Spleen (tissue), 11 donors: ENCODE measurements around the gene MIER3. TPM values are rescaled to one million over a fixed set of nuclear protein-coding genes. Genes with fewer than 3 reads are reported as not detected.

ENCODE experiments used
- DNase-seq: peaks from one replicate; pipeline ENCODE4 v3.0.0-alpha.2; 2020
- H3K27ac ChIP-seq, 8 donors: fragments of 200-600 bp; sonication (generic) in 7 of 8; 1 replicate in 4 of 8; 2 replicates in 4 of 8; pipeline versions ENCODE4 v1.5.0 to v1.8.0; 2016 to 2021; ENCODE audit warnings: inconsistent platforms in 4 of 8, mild to moderate bottlenecking in 4 of 8, moderate library complexity in 1 of 8
- H3K27me3 ChIP-seq, 7 donors: fragments of 200-600 bp; sonication (generic) in 6 of 7; replicated peaks in 1 of 7; 1 replicate in 4 of 7; 2 replicates in 3 of 7; pipeline versions ENCODE4 v1.5.0 to v1.8.0; 2016 to 2021; ENCODE audit warnings: inconsistent platforms in 3 of 7, mild to moderate bottlenecking in 1 of 7
- H3K36me3 ChIP-seq, 6 donors: fragments of 200-600 bp; sonication (generic) in 5 of 6; 1 replicate in 4 of 6; 2 replicates in 2 of 6; pipeline versions ENCODE4 v1.5.0 to v1.8.0; 2016 to 2021; ENCODE audit warnings: inconsistent platforms in 2 of 6
- H3K4me1 ChIP-seq, 6 donors: fragments of 200-600 bp; sonication (generic) in 5 of 6; 1 replicate in 3 of 6; 2 replicates in 3 of 6; pipeline versions ENCODE4 v1.5.0 to v1.8.0; 2016 to 2021; ENCODE audit warnings: inconsistent platforms in 3 of 6
- H3K4me3 ChIP-seq, 8 donors: fragments of 200-600 bp; sonication (generic) in 7 of 8; 1 replicate in 4 of 8; 2 replicates in 4 of 8; pipeline versions ENCODE4 v1.5.0 to v1.8.0; 2016 to 2021; ENCODE audit warnings: inconsistent platforms in 4 of 8, mild to moderate bottlenecking in 4 of 8, moderate library complexity in 2 of 8
- H3K9me3 ChIP-seq, 8 donors: fragments of 200-600 bp; sonication (generic) in 7 of 8; 1 replicate in 4 of 8; 2 replicates in 4 of 8; pipeline versions ENCODE4 v1.5.0 to v1.8.0; 2016 to 2021; ENCODE audit warnings: inconsistent platforms in 4 of 8
- POLR2A ChIP-seq, 3 donors: fragments of 450-650 bp; IDR thresholded peaks; one replicate each; pipeline ENCODE4 v1.5.1; 2017; ENCODE audit warnings: antibody characterized with exemption in 3 of 3, mild to moderate bottlenecking in 1 of 3
- POLR2AphosphoS5 ChIP-seq, 3 donors: sonication (generic); formaldehyde crosslinking; IDR thresholded peaks; one replicate each; pipeline ENCODE4 v1.5.1; 2017; ENCODE audit warnings: antibody characterized with exemption in 3 of 3
- WGBS, 5 donors: extraction: QIAGEN DNeasy Blood & Tissue Kit in 3 of 5; methylation state at CpG; one replicate each; pipeline versions ENCODE4 v1.1.5 to v1.1.7; 2013 to 2018; 5-methylcytosine and 5-hydroxymethylcytosine counted together
- intact Hi-C: fragments of 100-400 bp; cut with DNase I; formaldehyde crosslinking; loops from one replicate; pipeline ENCODE4 v1.15.0; 2023; ENCODE audit warnings: low total_unique reads
- polyA plus RNA-seq, 3 donors: library from polyadenylated mRNA; stranded (reverse); fragments of 200-250 nt; gene quantifications; one replicate each; pipeline ENCODE4 v1.2.1, GENCODE V29; 2013
- total RNA-seq, 7 donors: library from RNA; depleted of rRNA in 3 of 7; stranded (reverse); fragments of >200 nt in 3 of 7; fragmentation: NEBNext Ultra II Directional in 4 of 7; extraction: Animal tissue kit (Norgen Biotek cat#: 25700) in 4 of 7; gene quantifications; one replicate each; pipeline versions ENCODE4 v1.1.0 to v1.2.1, GENCODE V29; 2016 to 2021
- TF ChIP-seq, protein P1 (sequence below), 11 experiments: fragments of 200-600 bp in 7 of 11; fragments of 450-650 bp in 4 of 11; sonication (generic) in 4 of 11; IDR thresholded peaks in 8 of 11; conservative IDR thresholded peaks in 3 of 11; 1 replicate in 7 of 11; 2 replicates in 4 of 11; pipeline versions ENCODE4 v1.4.0 to v1.8.0; 2016 to 2021; ENCODE audit warnings: antibody characterized with exemption in 11 of 11, inconsistent platforms in 4 of 11, mild to moderate bottlenecking in 1 of 11
- donor health status: healthy with polysubstance abuse.
- donor health status: DM: no; HTN: no; CAD: no; lungs with moderate emphysema.
- donor health status: DM: no; HTN: no; CAD: no.
- donor health status: Bipolar disorder and iron deficiency.
- donor health status: healthy.
- donor health status: DM: no; HTN: no; CAD: no.
- donor health status: DM: yes; HTN: yes; CAD: no.

The MIER3 gene
- total and polyA plus RNA-seq, 10 donors: 5.3 to 24.6 (median 17.9) TPM

GRCh38 chr5:56971275-56971674 lies 19.4 kb upstream of the MIER3 start:
- intact Hi-C loops: no loop called here
- WGBS, 5 donors: 55 to 68% (median 60%) methylated on average over 3 of the region's 3 CpGs

GRCh38 chr5:56964173-56964572 lies 12.2 kb upstream of the MIER3 start:
- TF ChIP-seq POLR2AphosphoS5 (IDR thresholded peaks at IDR 0.05): no peak
- TF ChIP-seq, protein P1, sequence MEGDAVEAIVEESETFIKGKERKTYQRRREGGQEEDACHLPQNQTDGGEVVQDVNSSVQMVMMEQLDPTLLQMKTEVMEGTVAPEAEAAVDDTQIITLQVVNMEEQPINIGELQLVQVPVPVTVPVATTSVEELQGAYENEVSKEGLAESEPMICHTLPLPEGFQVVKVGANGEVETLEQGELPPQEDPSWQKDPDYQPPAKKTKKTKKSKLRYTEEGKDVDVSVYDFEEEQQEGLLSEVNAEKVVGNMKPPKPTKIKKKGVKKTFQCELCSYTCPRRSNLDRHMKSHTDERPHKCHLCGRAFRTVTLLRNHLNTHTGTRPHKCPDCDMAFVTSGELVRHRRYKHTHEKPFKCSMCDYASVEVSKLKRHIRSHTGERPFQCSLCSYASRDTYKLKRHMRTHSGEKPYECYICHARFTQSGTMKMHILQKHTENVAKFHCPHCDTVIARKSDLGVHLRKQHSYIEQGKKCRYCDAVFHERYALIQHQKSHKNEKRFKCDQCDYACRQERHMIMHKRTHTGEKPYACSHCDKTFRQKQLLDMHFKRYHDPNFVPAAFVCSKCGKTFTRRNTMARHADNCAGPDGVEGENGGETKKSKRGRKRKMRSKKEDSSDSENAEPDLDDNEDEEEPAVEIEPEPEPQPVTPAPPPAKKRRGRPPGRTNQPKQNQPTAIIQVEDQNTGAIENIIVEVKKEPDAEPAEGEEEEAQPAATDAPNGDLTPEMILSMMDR (IDR thresholded peaks at IDR 0.05 in 8 of 11, conservative IDR thresholded peaks at IDR 0.05 in 3 of 11): no peak
- no peak for TF ChIP-seq POLR2A (IDR thresholded peaks at IDR 0.05)
- 77 to 88% (median 85%) methylated on average over 2 of the region's 2 CpGs for WGBS, 5 donors
- intact Hi-C loops: no loop called here
- DNase-seq: no peak
- Histone ChIP-seq H3K36me3 (no peaks in the 10 kb centered on the region), H3K27me3 (peaks cover 0 to 35% (median 0%) of the 10 kb centered on the region in 7 donors), H3K27ac (no peak overlapping the region), H3K9me3 (no peaks in the 10 kb centered on the region), H3K4me3 (no peak overlapping the region), H3K4me1 (no peaks in the 10 kb centered on the region)

More at GRCh38 chr5:56971275-56971674, 19.4 kb upstream of the MIER3 start:
- TF ChIP-seq POLR2A (IDR thresholded peaks at IDR 0.05) (no peak), POLR2AphosphoS5 (IDR thresholded peaks at IDR 0.05) (no peak)
- TF ChIP-seq, protein P1 (IDR thresholded peaks at IDR 0.05 in 8 of 11, conservative IDR thresholded peaks at IDR 0.05 in 3 of 11): no peak
- H3K4me3 ChIP-seq: no peak overlapping the region
- no peak overlapping the region for H3K27ac ChIP-seq
- no peaks in the 10 kb centered on the region for H3K9me3 ChIP-seq
- H3K27me3 ChIP-seq: no peaks in the 10 kb centered on the region
- no peak for DNase-seq
- no peaks in the 10 kb centered on the region for H3K36me3 ChIP-seq
- no peaks in the 10 kb centered on the region for H3K4me1 ChIP-seq

GRCh38 chr5:56963246-56963645 lies 11.3 kb upstream of the MIER3 start:
- H3K27ac ChIP-seq: no peak overlapping the region
- TF ChIP-seq POLR2A (IDR thresholded peaks at IDR 0.05) (no peak), POLR2AphosphoS5 (IDR thresholded peaks at IDR 0.05) (no peak)
- TF ChIP-seq, protein P1 (IDR thresholded peaks at IDR 0.05 in 8 of 11, conservative IDR thresholded peaks at IDR 0.05 in 3 of 11): no peak
- no peak for DNase-seq
- H3K9me3 ChIP-seq: no peaks in the 10 kb centered on the region
- no peak overlapping the region for H3K4me3 ChIP-seq
- 34 to 52% (median 41%) methylated on average over 5 of the region's 5 CpGs for WGBS, 5 donors
- no peaks in the 10 kb centered on the region for H3K36me3 ChIP-seq
- intact Hi-C loops: no loop called here
- no peaks in the 10 kb centered on the region for H3K4me1 ChIP-seq
- peaks cover 0 to 35% (median 0%) of the 10 kb centered on the region in 7 donors for H3K27me3 ChIP-seq

DNA sequence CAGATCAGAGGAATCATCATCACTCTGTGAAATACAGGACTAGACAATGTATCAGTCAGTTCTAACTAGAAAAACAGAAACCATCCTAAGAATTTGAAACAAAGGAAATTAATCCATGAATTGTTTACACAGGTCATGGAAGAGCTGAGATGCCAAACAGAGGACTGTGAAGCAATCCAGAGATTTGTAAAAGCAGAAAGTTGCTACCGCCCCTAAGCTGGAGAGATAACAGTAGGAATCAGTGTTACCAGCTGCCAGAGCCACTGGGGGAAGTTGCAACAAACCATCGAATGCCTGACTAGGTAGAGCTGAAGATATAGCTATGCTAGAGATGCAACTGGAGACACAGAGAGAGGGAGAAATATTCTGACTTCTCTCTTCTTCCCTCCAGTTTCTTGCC lies 10.4 kb upstream of the MIER3 start:
- H3K27me3 ChIP-seq: peaks cover 0 to 35% (median 0%) of the 10 kb centered on the region in 7 donors
- no peak overlapping the region for H3K4me3 ChIP-seq
- TF ChIP-seq POLR2A (IDR thresholded peaks at IDR 0.05): no peak
- TF ChIP-seq POLR2AphosphoS5 (IDR thresholded peaks at IDR 0.05): no peak
- no peaks in the 10 kb centered on the region for H3K4me1 ChIP-seq
- DNase-seq: no peak
- no peaks in the 10 kb centered on the region for H3K36me3 ChIP-seq
- H3K9me3 ChIP-seq: no peaks in the 10 kb centered on the region
- 48 to 84% (median 60%) methylated on average over 2 of the region's 2 CpGs for WGBS, 5 donors
- intact Hi-C loops: no loop called here
- H3K27ac ChIP-seq: no peak overlapping the region

GRCh38 chr5:56961746-56962145 lies 9.8 kb upstream of the MIER3 start:
- TF ChIP-seq POLR2A (IDR thresholded peaks at IDR 0.05): no peak
- TF ChIP-seq, protein P1 (IDR thresholded peaks at IDR 0.05 in 8 of 11, conservative IDR thresholded peaks at IDR 0.05 in 3 of 11): no peak
- TF ChIP-seq POLR2AphosphoS5 (IDR thresholded peaks at IDR 0.05): no peak
- Histone ChIP-seq H3K27me3 (peaks cover 0 to 35% (median 0%) of the 10 kb centered on the region in 7 donors), H3K4me1 (no peaks in the 10 kb centered on the region), H3K4me3 (no peak overlapping the region), H3K36me3 (no peaks in the 10 kb centered on the region), H3K27ac (no peak overlapping the region), H3K9me3 (no peaks in the 10 kb centered on the region)
- no peak for DNase-seq
- intact Hi-C loops: no loop called here
- 71 to 87% (median 77%) methylated on average over 6 of the region's 6 CpGs for WGBS, 5 donors
